Liver (tissue), 9 donors: ENCODE data around the gene NR3C1. TPM values are rescaled to one million over a fixed set of nuclear protein-coding genes. Genes with fewer than 3 reads are reported as not detected.
A peak's percentile ranks its signal among the peaks of the same experiment; 100 is the strongest.

Source experiments
- DNase-seq: peaks from one replicate; pipeline ENCODE4 v3.0.0-alpha.2; 2017; ENCODE audit warnings: low spot score
- H3K27ac ChIP-seq, 2 donors: one replicate each; pipeline ENCODE4 v1.7.0; 2013; ENCODE audit warnings: inconsistent platforms in 2 of 2, low read length in 2 of 2, control low read depth in 1 of 2, low read depth in 1 of 2, mild to moderate bottlenecking in 1 of 2
- H3K27me3 ChIP-seq, 4 donors: one replicate each; pipeline versions ENCODE4 v1.6.1 to v1.7.0; 2013; ENCODE audit warnings: low read length in 3 of 4, inconsistent platforms in 1 of 4, mild to moderate bottlenecking in 1 of 4, moderate library complexity in 1 of 4; ENCODE audit not compliant: control insufficient read depth in 4 of 4, insufficient read depth in 4 of 4
- H3K36me3 ChIP-seq, 4 donors: one replicate each; pipeline versions ENCODE4 v1.6.1 to v1.7.0; 2013; ENCODE audit warnings: low read length in 3 of 4, mild to moderate bottlenecking in 3 of 4, low read depth in 1 of 4, moderate library complexity in 1 of 4; ENCODE audit not compliant: control insufficient read depth in 4 of 4, insufficient read depth in 3 of 4
- H3K4me1 ChIP-seq, 4 donors: one replicate each; pipeline versions ENCODE4 v1.6.1 to v1.7.0; 2013; ENCODE audit warnings: low read length in 3 of 4, mild to moderate bottlenecking in 3 of 4, moderate library complexity in 1 of 4; ENCODE audit not compliant: control insufficient read depth in 4 of 4, insufficient read depth in 4 of 4
- H3K4me3 ChIP-seq, 3 donors: one replicate each; pipeline versions ENCODE4 v1.6.1 to v1.7.0; 2013; ENCODE audit warnings: low read length in 3 of 3, control low read depth in 1 of 3, low read depth in 1 of 3, mild to moderate bottlenecking in 1 of 3
- H3K9ac ChIP-seq, 2 donors: one replicate each; pipeline ENCODE4 v1.7.0; 2013; ENCODE audit warnings: low read length in 2 of 2, mild to moderate bottlenecking in 2 of 2, moderate library complexity in 2 of 2, control low read depth in 1 of 2, low read depth in 1 of 2
- H3K9me3 ChIP-seq, 4 donors: one replicate each; pipeline versions ENCODE4 v1.6.1 to v1.7.0; 2013; ENCODE audit warnings: low read length in 3 of 4; ENCODE audit not compliant: control insufficient read depth in 4 of 4
- CTCF ChIP-seq: fragments of 150-350 bp; IDR thresholded peaks from 2 replicates; pipeline ENCODE4 v1.5.1; 2017; ENCODE audit warnings: improper control_type of control experiment, low read depth, low read length; ENCODE audit not compliant: missing input control
- EGR1 ChIP-seq, 2 donors: IDR thresholded peaks; 2 replicates each; pipeline ENCODE4 v1.6.1; 2016 to 2018; ENCODE audit warnings: antibody characterized with exemption in 2 of 2, low read depth in 2 of 2
- FOXA1 ChIP-seq: IDR thresholded peaks from 2 replicates; pipeline ENCODE4 v1.6.1; 2016; ENCODE audit warnings: antibody characterized with exemption
- FOXA2 ChIP-seq: IDR thresholded peaks from 2 replicates; pipeline ENCODE4 v1.6.1; 2016; ENCODE audit warnings: antibody characterized with exemption
- GABPA ChIP-seq, 2 donors: IDR thresholded peaks in 1 of 2; conservative IDR thresholded peaks in 1 of 2; 2 replicates each; pipeline ENCODE4 v1.6.1; 2016; ENCODE audit warnings: antibody characterized with exemption in 2 of 2, mild to moderate bottlenecking in 1 of 2, moderate library complexity in 1 of 2
- HNF4G ChIP-seq: IDR thresholded peaks from 2 replicates; pipeline ENCODE4 v1.6.1; 2016; ENCODE audit warnings: antibody characterized with exemption
- JUND ChIP-seq, 2 donors: IDR thresholded peaks; 2 replicates each; pipeline ENCODE4 v1.6.1; 2016; ENCODE audit warnings: antibody characterized with exemption in 2 of 2
- RAD21 ChIP-seq, 2 donors: IDR thresholded peaks; 2 replicates each; pipeline ENCODE4 v1.6.1; 2016; ENCODE audit warnings: antibody characterized with exemption in 2 of 2, mild to moderate bottlenecking in 2 of 2
- REST ChIP-seq: IDR thresholded peaks from 2 replicates; pipeline ENCODE4 v1.6.1; 2016; ENCODE audit warnings: antibody characterized with exemption, mild to moderate bottlenecking
- RXRA ChIP-seq, 2 donors: IDR thresholded peaks; 2 replicates each; pipeline ENCODE4 v1.6.1; 2017 to 2018; ENCODE audit warnings: antibody characterized with exemption in 2 of 2, mild to moderate bottlenecking in 1 of 2
- SP1 ChIP-seq: IDR thresholded peaks from 2 replicates; pipeline ENCODE4 v1.6.1; 2018; ENCODE audit warnings: antibody characterized with exemption, mild to moderate bottlenecking
- TAF1 ChIP-seq: conservative IDR thresholded peaks from 2 replicates; pipeline ENCODE4 v1.6.1; 2016; ENCODE audit warnings: antibody characterized with exemption, mild to moderate bottlenecking
- YY1 ChIP-seq: IDR thresholded peaks from 2 replicates; pipeline ENCODE4 v1.6.1; 2016; ENCODE audit warnings: antibody characterized with exemption, mild to moderate bottlenecking
- WGBS: extraction: QIAGEN DNeasy Blood & Tissue Kit; methylation state at CpG from one replicate; pipeline ENCODE4 v1.1.7; 2013; 5-methylcytosine and 5-hydroxymethylcytosine counted together
- polyA plus RNA-seq, 2 donors: library from polyadenylated mRNA; stranded (reverse) in 1 of 2; unstranded in 1 of 2; fragments of 200-250 nt in 1 of 2; fragments of >200 nt in 1 of 2; fragmentation: Nextera tagmentation in 1 of 2; extraction: Ambion mirVana in 1 of 2; gene quantifications; one replicate each; pipeline versions ENCODE4 v1.2.1 to v1.2.3, GENCODE V29; 2013 to 2015
- total RNA-seq, 2 donors: library from RNA; depleted of rRNA; stranded (reverse); fragments of >200 nt; gene quantifications; one replicate each; pipeline ENCODE4 v1.2.3, GENCODE V29; 2014
- TF ChIP-seq, protein P1 (sequence below): IDR thresholded peaks from 2 replicates; pipeline ENCODE4 v1.6.1; 2016; ENCODE audit warnings: antibody characterized with exemption
- TF ChIP-seq, protein P2 (sequence below): IDR thresholded peaks from 2 replicates; pipeline ENCODE4 v1.6.1; 2016; ENCODE audit warnings: antibody characterized with exemption
- donor health status: healthy.
- donor health status: healthy.
- donor health status: healthy.
- donor health status: healthy.
- donor health status: healthy.

NR3C1 gene
- total and polyA plus RNA-seq, 4 donors, result 24.5 to 36.4 (median 29.0) TPM

GRCh38 chr5:143347046-143347445 is 56.4 kb downstream of the NR3C1 start:
- TF ChIP-seq, protein P1, sequence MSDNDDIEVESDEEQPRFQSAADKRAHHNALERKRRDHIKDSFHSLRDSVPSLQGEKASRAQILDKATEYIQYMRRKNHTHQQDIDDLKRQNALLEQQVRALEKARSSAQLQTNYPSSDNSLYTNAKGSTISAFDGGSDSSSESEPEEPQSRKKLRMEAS, result no peak
- no peak for TF ChIP-seq CTCF
- no peak for TF ChIP-seq YY1
- TF ChIP-seq, protein P2, sequence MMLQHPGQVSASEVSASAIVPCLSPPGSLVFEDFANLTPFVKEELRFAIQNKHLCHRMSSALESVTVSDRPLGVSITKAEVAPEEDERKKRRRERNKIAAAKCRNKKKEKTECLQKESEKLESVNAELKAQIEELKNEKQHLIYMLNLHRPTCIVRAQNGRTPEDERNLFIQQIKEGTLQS, result no peak
- no peak for TF ChIP-seq EGR1 (IDR thresholded peaks at IDR 0.05; ENCODE audit: low read depth in 2 of 2)
- TF ChIP-seq HNF4G, result no peak
- no peak for TF ChIP-seq JUND (IDR thresholded peaks at IDR 0.05)
- TF ChIP-seq FOXA1, result no peak
- no peak for TF ChIP-seq TAF1
- TF ChIP-seq RXRA (IDR thresholded peaks at IDR 0.05), result no peak
- H3K4me3 ChIP-seq, result no peak overlapping the region
- no peaks in the 10 kb centered on the region for H3K9me3 ChIP-seq
- H3K4me1 ChIP-seq, result peaks cover 14 to 65% (median 54%) of the 10 kb centered on the region in 4 donors
- DNase-seq, result no peak
- H3K27me3 ChIP-seq, result no peaks in the 10 kb centered on the region
- WGBS, result 6% methylated on average over 1 of the region's 1 CpG
- peak overlapping the region in 1 of 2 donors; percentile 55 for H3K9ac ChIP-seq
- peak overlapping the region; percentile 62 to 81 for H3K27ac ChIP-seq
- no peaks in the 10 kb centered on the region for H3K36me3 ChIP-seq

DNA sequence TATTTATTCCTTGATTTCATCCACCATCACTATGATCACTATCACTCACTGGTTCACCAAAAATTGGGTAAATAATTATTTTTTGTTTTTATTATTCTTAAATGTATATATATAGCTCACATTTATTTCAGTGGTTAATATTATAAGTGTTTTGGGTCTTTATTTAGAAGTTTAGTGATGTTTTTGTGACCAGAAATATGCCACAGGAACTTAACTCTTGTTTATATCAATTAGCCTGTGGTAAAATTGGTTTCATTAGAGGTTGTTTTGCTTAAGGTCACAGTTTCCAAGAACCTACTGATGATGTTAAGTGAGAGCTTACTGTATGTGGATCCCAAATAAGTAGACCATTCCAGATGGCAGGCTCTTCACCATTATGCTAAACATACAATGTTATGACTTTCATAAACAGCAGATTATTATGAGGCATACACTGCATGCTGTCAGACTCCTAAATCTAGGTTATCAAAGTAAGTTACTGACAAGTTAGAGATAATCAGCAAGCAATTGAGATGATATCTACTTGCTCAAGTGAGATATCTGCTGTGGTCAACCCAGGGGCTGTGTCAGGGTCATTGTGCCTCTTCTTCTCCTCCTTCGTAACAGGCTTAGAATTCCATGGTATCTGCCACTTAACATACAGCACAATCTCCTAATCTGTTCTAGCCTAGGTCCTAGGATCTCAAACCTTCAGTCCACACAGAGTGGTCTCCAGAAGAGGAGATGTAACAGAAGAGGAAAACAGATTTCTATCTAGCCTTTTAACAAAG is 57.6 kb downstream of the NR3C1 start:
- no peak for TF ChIP-seq YY1
- TF ChIP-seq TAF1, result no peak
- no peak for TF ChIP-seq SP1
- no peak for TF ChIP-seq CTCF
- no peak for TF ChIP-seq FOXA1
- TF ChIP-seq, protein P1, result no peak
- TF ChIP-seq RAD21 (IDR thresholded peaks at IDR 0.05), result no peak
- no peak for TF ChIP-seq HNF4G
- TF ChIP-seq FOXA2, result no peak
- no peak for TF ChIP-seq JUND (IDR thresholded peaks at IDR 0.05)
- no peak for TF ChIP-seq RXRA (IDR thresholded peaks at IDR 0.05)
- no peak for TF ChIP-seq GABPA (IDR thresholded peaks at IDR 0.05 in 1 of 2, conservative IDR thresholded peaks at IDR 0.05 in 1 of 2)
- no peak for TF ChIP-seq REST
- Histone ChIP-seq H3K4me3 (no peak overlapping the region), H3K36me3 (no peaks in the 10 kb centered on the region), H3K4me1 (peaks cover 14 to 54% (median 45%) of the 10 kb centered on the region in 4 donors), H3K9ac (no peak overlapping the region), H3K27ac (peak overlapping the region; percentile 17), H3K9me3 (no peaks in the 10 kb centered on the region), H3K27me3 (no peaks in the 10 kb centered on the region)
- no peak for DNase-seq
- WGBS, result 88% methylated on average over 1 of the region's 1 CpG
